HUES48 (cell line): ENCODE results near the gene TNIK.

ENCODE experiments used
- H3K27ac ChIP-seq: one replicate; pipeline ENCODE4 v1.7.0; 2013; ENCODE audit warnings: low read depth, low read length, inconsistent platforms
- H3K27me3 ChIP-seq: 2 replicates; pipeline ENCODE4 v1.6.1; 2013; ENCODE audit warnings: mild to moderate bottlenecking, low read length; ENCODE audit not compliant: control insufficient read depth, insufficient read depth
- H3K36me3 ChIP-seq: 2 replicates; pipeline ENCODE4 v1.6.1; 2013; ENCODE audit warnings: low read length; ENCODE audit not compliant: control insufficient read depth, insufficient read depth
- H3K4me1 ChIP-seq: 2 replicates; pipeline ENCODE4 v1.6.1; 2013; ENCODE audit warnings: mild to moderate bottlenecking, low read length; ENCODE audit not compliant: control insufficient read depth, insufficient read depth
- H3K4me3 ChIP-seq: 2 replicates; pipeline ENCODE4 v1.5.1; 2013; ENCODE audit warnings: mild to moderate bottlenecking, low read depth, low read length
- H3K9ac ChIP-seq: 2 replicates; pipeline ENCODE4 v1.6.1; 2013; ENCODE audit warnings: mild to moderate bottlenecking, low read depth, low read length, moderate library complexity
- H3K9me3 ChIP-seq: 2 replicates; pipeline ENCODE4 v1.6.1; 2013; ENCODE audit warnings: low read length; ENCODE audit not compliant: control insufficient read depth, insufficient read depth

The TNIK gene

GRCh38 chr3:171189394-171190080, 270.7 kb downstream of the TNIK start:
- no peak overlapping the region for H3K9ac ChIP-seq
- no peaks in the 10 kb centered on the region for H3K36me3 ChIP-seq
- no peaks in the 10 kb centered on the region for H3K27me3 ChIP-seq
- H3K4me1 ChIP-seq = peaks cover 14% of the 10 kb centered on the region
- H3K9me3 ChIP-seq = no peaks in the 10 kb centered on the region
- H3K27ac ChIP-seq = no peak overlapping the region
- no peak overlapping the region for H3K4me3 ChIP-seq

GRCh38 chr3:171187706-171188290, 272.4 kb downstream of the TNIK start:
- H3K27me3 ChIP-seq = no peaks in the 10 kb centered on the region
- H3K4me1 ChIP-seq = peaks cover 14% of the 10 kb centered on the region
- H3K36me3 ChIP-seq = no peaks in the 10 kb centered on the region
- H3K9ac ChIP-seq = no peak overlapping the region
- H3K27ac ChIP-seq = no peak overlapping the region
- H3K4me3 ChIP-seq = no peak overlapping the region
- no peaks in the 10 kb centered on the region for H3K9me3 ChIP-seq

- no peaks in the 10 kb centered on the region for H3K36me3 ChIP-seq
- peaks cover 14% of the 10 kb centered on the region for H3K4me1 ChIP-seq
- H3K9me3 ChIP-seq = no peaks in the 10 kb centered on the region
- no peak overlapping the region for H3K9ac ChIP-seq
- H3K4me3 ChIP-seq = peak overlapping the region; percentile 7; the same call in 1 of the 2 replicates
- no peak overlapping the region for H3K27ac ChIP-seq
- H3K27me3 ChIP-seq = no peaks in the 10 kb centered on the region
Observed at GRCh38 chr3:171186817-171187500, 273.2 kb downstream of the TNIK start.

- peaks cover 14% of the 10 kb centered on the region for H3K4me1 ChIP-seq
- H3K4me3 ChIP-seq = no peak overlapping the region
- H3K27ac ChIP-seq = no peak overlapping the region
- H3K27me3 ChIP-seq = no peaks in the 10 kb centered on the region
- H3K9me3 ChIP-seq = no peaks in the 10 kb centered on the region
- H3K9ac ChIP-seq = no peak overlapping the region
- no peaks in the 10 kb centered on the region for H3K36me3 ChIP-seq
Observed at GRCh38 chr3:171186383-171186782, 273.8 kb downstream of the TNIK start.

GRCh38 chr3:171185959-171186358, 274.2 kb downstream of the TNIK start:
- Histone ChIP-seq H3K27me3 (no peaks in the 10 kb centered on the region), H3K36me3 (no peaks in the 10 kb centered on the region)

GRCh38 chr3:171184372-171184771, 275.8 kb downstream of the TNIK start:
- no peaks in the 10 kb centered on the region for H3K9me3 ChIP-seq
- no peak overlapping the region for H3K27ac ChIP-seq
- peaks cover 14% of the 10 kb centered on the region for H3K4me1 ChIP-seq
- H3K36me3 ChIP-seq = no peaks in the 10 kb centered on the region
- H3K9ac ChIP-seq = no peak overlapping the region
- H3K27me3 ChIP-seq = no peaks in the 10 kb centered on the region
- H3K4me3 ChIP-seq = no peak overlapping the region

More at GRCh38 chr3:171185959-171186358, 274.2 kb downstream of the TNIK start:
- H3K4me1 ChIP-seq = peaks cover 14% of the 10 kb centered on the region
- no peak overlapping the region for H3K4me3 ChIP-seq
- no peaks in the 10 kb centered on the region for H3K9me3 ChIP-seq
- no peak overlapping the region for H3K27ac ChIP-seq
- no peak overlapping the region for H3K9ac ChIP-seq

GRCh38 chr3:171183042-171183441, 277.2 kb downstream of the TNIK start:
- Histone ChIP-seq H3K9ac (no peak overlapping the region), H3K4me1 (peaks cover 14% of the 10 kb centered on the region), H3K36me3 (no peaks in the 10 kb centered on the region)

GRCh38 chr3:171181907-171182690, 278.1 kb downstream of the TNIK start:
- Histone ChIP-seq H3K27ac (no peak overlapping the region), H3K9me3 (no peaks in the 10 kb centered on the region), H3K36me3 (no peaks in the 10 kb centered on the region), H3K27me3 (no peaks in the 10 kb centered on the region), H3K4me3 (no peak overlapping the region), H3K9ac (no peak overlapping the region), H3K4me1 (peaks cover 9% of the 10 kb centered on the region)

More at GRCh38 chr3:171183042-171183441, 277.2 kb downstream of the TNIK start:
- Histone ChIP-seq H3K4me3 (no peak overlapping the region), H3K9me3 (no peaks in the 10 kb centered on the region), H3K27ac (no peak overlapping the region), H3K27me3 (no peaks in the 10 kb centered on the region)

- H3K9me3 ChIP-seq = no peaks in the 10 kb centered on the region
- H3K4me3 ChIP-seq = no peak overlapping the region
- no peak overlapping the region for H3K27ac ChIP-seq
- no peaks in the 10 kb centered on the region for H3K27me3 ChIP-seq
- H3K9ac ChIP-seq = no peak overlapping the region
- no peaks in the 10 kb centered on the region for H3K36me3 ChIP-seq
- H3K4me1 ChIP-seq = no peaks in the 10 kb centered on the region; the same call in 1 of the 2 replicates
Observed at GRCh38 chr3:171178714-171179113, 281.5 kb downstream of the TNIK start.

GRCh38 chr3:171177553-171177952, 282.7 kb downstream of the TNIK start:
- Histone ChIP-seq H3K9me3 (no peaks in the 10 kb centered on the region), H3K4me1 (no peaks in the 10 kb centered on the region; the same call in 1 of the 2 replicates), H3K9ac (no peak overlapping the region), H3K36me3 (no peaks in the 10 kb centered on the region), H3K4me3 (no peak overlapping the region), H3K27me3 (no peaks in the 10 kb centered on the region), H3K27ac (no peak overlapping the region)
